ENCODE measurements around the gene AUNIP.
"Not testable (repeated sequence)": the region's sequence is repeated elsewhere in the genome, so short reads cannot be mapped to it uniquely, and the experiment has no call there.

AUNIP gene

GRCh38 chr1:25867210-25867991 is 8.1 kb upstream of the AUNIP start:
- DNase-seq (ENCODE audit: low read depth in 3 of 3, low spot score in 1 of 3) = no peak

GRCh38 chr1:25866288-25866687 is 7.0 kb upstream of the AUNIP start:
- no peak for DNase-seq (ENCODE audit: low read depth in 3 of 3, low spot score in 1 of 3)

- DNase-seq (ENCODE audit: low read depth in 3 of 3, low spot score in 1 of 3) = no peak
These were observed 5.2 kb upstream of the AUNIP start for GRCh38 chr1:25864434-25864833.

- DNase-seq (ENCODE audit: low read depth in 3 of 3, low spot score in 1 of 3) = no peak
These were observed 4.4 kb upstream of the AUNIP start for GRCh38 chr1:25863486-25864262.

GRCh38 chr1:25862785-25863485 is 3.7 kb upstream of the AUNIP start:
- DNase-seq (ENCODE audit: low read depth in 3 of 3, low spot score in 1 of 3) = no peak

GRCh38 chr1:25861316-25862286 is 2.3 kb upstream of the AUNIP start:
- DNase-seq (ENCODE audit: low read depth in 3 of 3, low spot score in 1 of 3) = no peak

GRCh38 chr1:25858494-25858893 is 763 bp downstream of the AUNIP start:
- no peak for DNase-seq (ENCODE audit: low read depth in 3 of 3, low spot score in 1 of 3)

DNA sequence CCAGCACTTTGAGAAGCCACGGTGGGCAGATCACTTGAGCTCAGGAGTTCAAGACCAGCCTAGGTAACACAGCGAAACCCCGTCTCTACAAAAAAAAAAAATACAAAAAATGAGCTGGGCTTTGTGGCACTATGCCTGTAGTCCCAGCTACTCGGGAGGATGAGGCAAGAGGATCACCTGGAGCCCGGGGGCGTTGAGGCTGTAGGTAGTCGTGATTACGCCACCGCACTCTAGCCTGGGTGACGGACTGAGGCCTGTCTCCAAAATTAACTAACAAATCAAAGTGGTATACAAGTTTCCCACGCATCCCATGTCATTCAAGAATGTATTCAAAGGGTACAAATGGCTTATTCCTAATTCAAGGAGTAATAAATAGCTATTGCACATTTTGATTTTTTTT is 2.4 kb downstream of the AUNIP start:
- DNase-seq (ENCODE audit: low read depth in 3 of 3, low spot score in 1 of 3) = no peak

- no peak for DNase-seq (ENCODE audit: low read depth in 3 of 3, low spot score in 1 of 3)
These were observed 4.7 kb downstream of the AUNIP start for GRCh38 chr1:25854554-25854953.

DNA sequence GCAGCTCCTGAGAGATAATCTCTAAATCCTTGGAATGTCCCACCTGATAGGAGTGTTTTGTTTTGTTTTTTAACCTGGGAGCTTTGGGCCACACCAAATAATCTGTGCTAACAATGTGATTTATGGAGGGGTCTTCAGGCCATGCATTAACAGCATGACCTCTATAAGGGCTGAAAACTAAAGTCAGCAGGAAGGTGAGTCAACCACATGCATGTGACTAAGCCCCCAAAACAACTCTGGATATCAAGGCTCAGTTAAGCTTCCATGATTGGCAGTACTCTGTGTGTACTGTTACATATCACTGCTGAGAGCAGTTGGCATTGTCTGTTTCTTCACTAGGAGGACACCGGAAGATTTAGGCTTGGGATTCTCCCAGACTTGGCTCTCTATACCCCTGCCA is 10.7 kb downstream of the AUNIP start:
- no peak for DNase-seq (ENCODE audit: low read depth in 3 of 3, low spot score in 1 of 3)

DNA sequence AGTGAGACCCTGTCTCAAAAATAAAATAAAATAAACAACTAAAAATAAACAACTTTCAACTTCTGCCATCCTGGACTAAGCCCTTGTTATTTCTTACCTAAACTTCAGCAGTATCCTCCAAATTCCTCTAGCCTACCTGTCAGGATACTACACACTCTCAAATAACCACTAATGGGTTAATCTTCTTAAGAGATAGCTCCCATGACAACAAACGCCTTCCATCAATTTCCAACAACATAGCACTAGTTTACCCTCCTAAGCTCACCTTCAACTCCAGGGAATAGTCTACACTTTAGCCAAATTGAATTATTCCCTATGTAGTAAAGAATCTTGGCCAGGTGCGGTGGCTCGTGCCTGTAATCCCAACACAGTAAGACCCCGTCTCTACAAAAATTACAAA is 11.3 kb downstream of the AUNIP start:
- DNase-seq (ENCODE audit: low read depth in 3 of 3, low spot score in 1 of 3) = no peak

DNA sequence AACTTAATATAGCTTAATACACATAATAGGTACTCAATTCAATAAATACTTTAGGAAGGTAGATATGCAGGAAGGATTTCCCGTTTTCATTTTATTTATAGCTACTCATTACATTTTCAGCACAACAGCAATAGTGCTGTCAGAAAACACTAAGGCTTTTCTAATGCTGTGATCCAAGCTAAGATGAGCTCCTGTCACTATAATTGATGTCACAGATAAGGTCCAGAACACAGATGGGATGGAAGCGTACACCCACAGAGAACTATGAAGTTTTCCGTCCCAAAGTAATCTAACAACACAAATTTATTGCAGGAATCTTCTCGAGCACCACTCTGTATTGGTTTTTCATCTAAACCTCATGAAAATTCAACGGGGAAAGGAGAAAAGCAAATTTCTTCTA is 13.6 kb downstream of the AUNIP start:
- no peak for DNase-seq (ENCODE audit: low read depth in 3 of 3, low spot score in 1 of 3)

DNA sequence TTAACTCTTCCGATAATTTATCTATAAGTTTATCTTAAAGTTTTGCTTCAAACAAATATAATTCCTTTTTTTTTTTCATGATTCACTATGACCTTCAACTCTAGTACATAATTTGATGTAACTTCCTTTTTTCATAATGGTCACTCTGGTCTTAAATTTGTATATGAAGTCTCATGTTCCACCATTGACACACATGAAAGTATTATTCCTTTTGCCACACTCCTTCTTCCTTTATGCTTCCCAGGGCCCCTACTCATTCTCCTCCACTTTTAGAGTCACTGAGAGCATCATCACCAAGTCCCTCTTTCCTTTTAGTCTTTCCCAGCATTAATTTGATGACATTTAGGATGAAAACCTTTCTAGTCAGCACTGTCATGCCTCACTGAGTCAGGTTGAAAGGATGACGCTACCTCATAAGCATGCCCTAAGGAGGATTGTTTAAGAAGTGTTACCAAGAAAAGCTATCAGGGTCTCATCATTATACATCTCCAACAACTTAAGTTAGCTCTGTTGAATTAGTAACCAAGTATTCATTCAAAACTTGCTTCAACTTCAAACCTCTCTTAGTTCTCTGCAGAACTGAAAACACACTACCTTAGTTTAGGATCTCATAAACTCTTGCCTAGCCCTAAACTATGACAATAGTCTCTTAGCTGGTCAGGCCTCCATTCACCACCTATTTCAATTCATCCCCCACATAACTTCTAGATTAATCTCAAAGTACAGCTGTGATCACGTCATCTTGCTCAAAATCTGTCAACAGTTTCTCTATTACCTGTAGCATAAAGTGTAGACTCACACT is 14.5 kb downstream of the AUNIP start:
- DNase-seq (ENCODE audit: low read depth in 3 of 3, low spot score in 1 of 3) = no peak

- no peak for DNase-seq (ENCODE audit: low read depth in 3 of 3, low spot score in 1 of 3)
These were observed 15.8 kb downstream of the AUNIP start for GRCh38 chr1:25843483-25843882.

GRCh38 chr1:25839808-25840207 is 19.4 kb downstream of the AUNIP start:
- not testable (repeated sequence) for DNase-seq (ENCODE audit: low read depth in 3 of 3, low spot score in 1 of 3)

DNA sequence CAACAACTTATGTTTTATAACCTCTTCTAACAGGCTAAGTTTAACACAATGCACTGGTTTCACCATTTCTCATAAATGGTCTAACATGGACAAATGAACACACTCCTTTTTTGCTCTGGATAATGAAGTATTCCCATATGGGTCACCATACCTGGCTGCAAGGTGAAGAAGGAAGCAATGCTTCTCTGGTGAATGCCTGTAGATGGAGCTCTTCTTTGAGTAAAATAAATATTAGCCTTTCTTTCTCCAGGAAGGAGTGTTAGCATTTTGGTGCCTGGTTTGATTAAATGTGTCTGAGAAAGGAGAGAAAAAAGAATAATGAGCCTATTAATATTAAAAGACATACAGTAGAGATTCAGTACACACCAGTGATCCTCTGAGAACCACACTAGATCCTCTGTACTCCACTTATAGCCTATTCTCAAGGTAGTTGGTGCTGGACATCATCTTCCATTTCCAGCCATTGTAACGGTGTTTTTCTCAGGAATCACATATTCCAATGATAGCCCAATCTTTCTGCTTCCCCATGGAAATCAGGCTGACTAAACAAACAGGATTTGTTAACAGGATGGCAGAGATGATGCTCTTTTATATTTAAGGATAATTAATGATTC is 21.9 kb downstream of the AUNIP start:
- no peak for DNase-seq (ENCODE audit: low read depth in 3 of 3, low spot score in 1 of 3)

GRCh38 chr1:25836695-25837094 is 22.6 kb downstream of the AUNIP start:
- DNase-seq (ENCODE audit: low read depth in 3 of 3, low spot score in 1 of 3) = no peak

DNA sequence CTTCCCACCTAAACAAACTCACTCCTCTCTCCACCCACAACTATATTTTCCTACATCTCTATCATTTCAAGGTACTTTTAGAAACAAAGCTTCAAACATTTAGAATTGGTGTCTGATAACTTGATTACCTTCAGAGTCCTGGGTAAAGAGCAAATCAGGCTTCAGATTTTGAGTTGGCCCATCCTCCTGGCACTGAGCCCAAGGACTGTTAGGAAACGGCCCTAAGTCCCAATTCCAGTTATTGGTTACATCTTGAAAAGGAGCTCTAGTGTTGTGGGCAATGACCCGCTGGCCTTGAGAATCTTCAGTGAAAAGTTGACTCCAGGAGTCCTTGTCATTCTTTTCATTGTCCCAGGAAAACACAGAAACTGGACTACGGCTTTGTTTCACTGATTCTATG is 24.4 kb downstream of the AUNIP start:
- DNase-seq (ENCODE audit: low read depth in 3 of 3, low spot score in 1 of 3) = no peak

- DNase-seq (ENCODE audit: low read depth in 3 of 3, low spot score in 1 of 3) = no peak
These were observed 26.1 kb downstream of the AUNIP start for GRCh38 chr1:25833158-25833557.
